Adrenal gland (tissue), 5 donors: ENCODE measurements around the gene TLCD1.

Experiments
- CTCF ChIP-seq, 6 experiments: fragments of 450-650 bp in 4 of 6; fragments of 200-600 bp in 2 of 6; sonication (generic) in 1 of 6; IDR thresholded peaks; 1 replicate in 5 of 6; 2 replicates in 1 of 6; pipeline versions ENCODE4 v1.5.1 to v1.8.0; 2016 to 2021; ENCODE audit warnings: antibody characterized with exemption in 6 of 6, mild to moderate bottlenecking in 2 of 6, moderate library complexity in 1 of 6
- POLR2A ChIP-seq, 2 donors: fragments of 450-650 bp; IDR thresholded peaks; one replicate each; pipeline ENCODE4 v1.6.1; 2017; ENCODE audit warnings: antibody characterized with exemption in 2 of 2, mild to moderate bottlenecking in 2 of 2, moderate library complexity in 1 of 2
- donor health status: DM: no; HTN: no; CAD: no.

- TF ChIP-seq CTCF (IDR thresholded peaks at IDR 0.05) (no peak), POLR2A (IDR thresholded peaks at IDR 0.05) (no peak)
Measured at GRCh38 chr17:28686296-28686695, 39.7 kb downstream of the TLCD1 start.
